K562 (cell line): Measurements from ENCODE around the gene SND1. TPM values are rescaled to one million over a fixed set of nuclear protein-coding genes. Genes with fewer than 3 reads are reported as not detected.

ENCODE experiments used
- HDAC1 ChIP-seq, 2 experiments: fragments of 450-650 bp; IDR thresholded peaks; 2 replicates each; pipeline ENCODE4 v1.6.1; 2016 to 2017; ENCODE audit warnings: inconsistent platforms in 1 of 2, mild to moderate bottlenecking in 1 of 2, moderate library complexity in 1 of 2
- HNRNPLL ChIP-seq: fragments of 200-400 bp; formaldehyde crosslinking; IDR thresholded peaks from 2 replicates; pipeline ENCODE4 v1.6.1; 2017; ENCODE audit warnings: low read length, low read depth, mild to moderate bottlenecking; ENCODE audit not compliant: poor library complexity, severe bottlenecking
- LEF1 ChIP-seq: fragments of 450-650 bp; IDR thresholded peaks from 2 replicates; pipeline ENCODE4 v1.6.1; 2016; ENCODE audit warnings: mild to moderate bottlenecking
- MAFF ChIP-seq: IDR thresholded peaks from 2 replicates; pipeline ENCODE4 v1.6.1; 2012; ENCODE audit warnings: low read length, improper control_type of control experiment
- NCOA1 ChIP-seq: fragments of 450-650 bp; IDR thresholded peaks from 2 replicates; pipeline ENCODE4 v1.6.1; 2016; ENCODE audit warnings: low read depth
- PHF20 ChIP-seq: fragments of 450-650 bp; IDR thresholded peaks from 2 replicates; pipeline ENCODE4 v1.6.1; 2018; ENCODE audit not compliant: partially characterized antibody
- POLR2AphosphoS5 ChIP-seq: IDR thresholded peaks from 2 replicates; pipeline ENCODE4 v1.6.1; 2011; ENCODE audit warnings: mild to moderate bottlenecking, low read depth, low read length, moderate library complexity; ENCODE audit not compliant: control insufficient read depth, insufficient read depth
- RAD51 ChIP-seq: fragments of 450-650 bp; IDR thresholded peaks from 2 replicates; pipeline ENCODE4 v1.7.1; 2016; ENCODE audit warnings: low read depth, mild to moderate bottlenecking, borderline replicate concordance
- RBM34 ChIP-seq: fragments of 200-400 bp; formaldehyde crosslinking; IDR thresholded peaks from 2 replicates; pipeline ENCODE4 v1.6.1; 2018; ENCODE audit warnings: low read length, borderline replicate concordance; ENCODE audit not compliant: insufficient read depth
- SREBF2 ChIP-seq: sonication (generic); formaldehyde crosslinking; IDR thresholded peaks from 2 replicates; pipeline ENCODE4 v1.4.0; 2020; ENCODE audit warnings: mild to moderate bottlenecking, missing genetic modification reagents
- TAF7 ChIP-seq: fragments of 450-650 bp; IDR thresholded peaks from 2 replicates; pipeline ENCODE4 v1.6.1; 2016; ENCODE audit warnings: missing genetic modification characterization, missing compliant biosample characterization
- TARDBP ChIP-seq: fragments of 450-650 bp; IDR thresholded peaks from 2 replicates; pipeline ENCODE4 v1.6.1; 2016
- TEAD2 ChIP-seq: fragments of 450-650 bp; IDR thresholded peaks from 2 replicates; pipeline ENCODE4 v1.6.1; 2016; ENCODE audit warnings: missing genetic modification characterization, control low read depth, missing compliant biosample characterization
- TRIM24 ChIP-seq, 2 experiments: fragments of 450-650 bp; IDR thresholded peaks; 2 replicates each; pipeline ENCODE4 v1.6.1; 2016
- ZC3H8 ChIP-seq: fragments of 450-650 bp; IDR thresholded peaks from 2 replicates; pipeline ENCODE4 v1.6.1; 2017
- ZNF134 ChIP-seq: fragments of 250-450 bp; sonication (Bioruptor Pico); conservative IDR thresholded peaks from 2 replicates; pipeline ENCODE4 v1.4.0; 2020
- ZNF197 ChIP-seq: fragments of 200-800 bp; sonication (Bioruptor generic); IDR thresholded peaks from 2 replicates; pipeline ENCODE4 v1.6.1; 2016; ENCODE audit warnings: low read depth, missing genetic modification characterization, missing compliant biosample characterization
- ZNF76 ChIP-seq: fragments of 250-450 bp; sonication (Bioruptor Pico); IDR thresholded peaks from 2 replicates; pipeline ENCODE4 v1.4.0; 2020; ENCODE audit warnings: mild to moderate bottlenecking, moderate library complexity, borderline replicate concordance
- polyA plus RNA-seq, 8 experiments: library from polyadenylated mRNA; depleted of rRNA in 4 of 8; stranded (reverse) in 5 of 8; unstranded in 3 of 8; fragments of >200 nt; fragmentation: Nextera tagmentation in 2 of 8; fragmentation: Illumina TruSeq in 1 of 8; extraction: Ambion mirVana in 2 of 8; extraction: Trizol in 1 of 8; gene quantifications; 2 replicates each; pipeline versions ENCODE4 v1.2.1 to v1.2.3, GENCODE V29; 2011 to 2014; ENCODE audit warnings: inconsistent platforms in 1 of 8, missing spikeins in 1 of 8
- total RNA-seq, 7 experiments: library from RNA; depleted of rRNA in 6 of 7; stranded (reverse); fragments of >200 nt in 6 of 7; fragmentation: Illumina TruSeq in 2 of 7; extraction: Trizol in 2 of 7; gene quantifications; 2 replicates each; pipeline versions ENCODE4 v1.2.1 to v1.2.3, GENCODE V29; 2011 to 2021; ENCODE audit warnings: low replicate concordance in 1 of 7
- TF ChIP-seq, protein P1 (sequence below), 2 experiments: fragments of 450-650 bp; IDR thresholded peaks; 2 replicates each; pipeline ENCODE4 v1.6.1; 2016
- TF ChIP-seq, protein P2 (sequence below): fragments of 200-800 bp; sonication (Bioruptor generic); IDR thresholded peaks from 2 replicates; pipeline ENCODE4 v1.6.1; 2016; ENCODE audit warnings: missing genetic modification characterization, missing compliant biosample characterization

The SND1 gene
- total and polyA plus RNA-seq, 9 of the 15 experiments (the other 6 are each of a cell fraction or from before 2014, with no cell fraction given), result 46.5 to 307 (median 191) TPM

DNA sequence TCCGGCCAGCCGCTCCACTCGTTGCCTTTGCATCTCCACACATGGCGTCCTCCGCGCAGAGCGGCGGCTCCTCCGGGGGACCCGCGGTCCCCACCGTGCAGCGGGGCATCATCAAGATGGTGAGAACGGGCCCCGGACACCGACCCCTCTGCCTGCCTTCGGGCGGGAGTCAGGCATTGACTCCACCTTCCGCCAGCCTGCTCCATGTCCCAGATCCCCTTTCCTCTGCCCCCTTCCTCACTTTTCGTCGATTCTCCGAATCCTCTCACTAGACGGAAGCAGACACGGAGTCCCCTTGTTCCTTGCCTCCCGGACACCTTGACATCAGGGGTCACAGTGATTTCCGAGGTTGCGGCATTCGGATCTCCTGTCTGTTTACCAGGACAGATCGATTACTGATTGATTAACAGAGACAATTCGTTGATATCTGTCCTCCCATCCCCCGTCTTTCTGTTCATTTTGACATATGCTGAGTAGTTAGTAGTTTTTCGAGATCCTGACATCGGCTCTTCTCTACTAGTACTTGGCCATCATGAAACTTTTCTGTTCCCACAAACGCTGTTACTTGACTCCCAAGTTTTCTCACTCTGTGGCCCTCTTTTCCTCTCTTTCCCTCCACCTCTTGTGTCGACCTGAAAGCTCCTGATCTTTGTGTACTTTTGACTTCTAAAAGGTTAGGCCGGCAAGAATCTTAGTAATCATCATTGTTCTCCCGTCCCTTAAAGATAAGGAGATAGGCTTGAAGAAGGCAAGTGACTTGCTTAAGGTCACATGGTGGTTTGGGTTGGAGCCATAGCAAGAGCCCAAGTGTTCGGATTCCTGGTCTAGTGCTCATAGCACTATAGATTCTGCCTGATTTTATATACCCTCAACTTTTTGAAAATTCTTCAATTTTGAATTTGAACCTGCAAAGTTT lies 597 bp downstream of the SND1 start (continued):
- peak in 1 of 2 experiments; percentile 6; a peak in 2 of 4 replicates for TF ChIP-seq HDAC1 (IDR thresholded peaks at IDR 0.05)
- no peak for TF ChIP-seq MAFF
- no peak; the same call in 1 of the 2 replicates for TF ChIP-seq TAF7 (tag)
- TF ChIP-seq ZNF76, result no peak
- TF ChIP-seq, protein P1, sequence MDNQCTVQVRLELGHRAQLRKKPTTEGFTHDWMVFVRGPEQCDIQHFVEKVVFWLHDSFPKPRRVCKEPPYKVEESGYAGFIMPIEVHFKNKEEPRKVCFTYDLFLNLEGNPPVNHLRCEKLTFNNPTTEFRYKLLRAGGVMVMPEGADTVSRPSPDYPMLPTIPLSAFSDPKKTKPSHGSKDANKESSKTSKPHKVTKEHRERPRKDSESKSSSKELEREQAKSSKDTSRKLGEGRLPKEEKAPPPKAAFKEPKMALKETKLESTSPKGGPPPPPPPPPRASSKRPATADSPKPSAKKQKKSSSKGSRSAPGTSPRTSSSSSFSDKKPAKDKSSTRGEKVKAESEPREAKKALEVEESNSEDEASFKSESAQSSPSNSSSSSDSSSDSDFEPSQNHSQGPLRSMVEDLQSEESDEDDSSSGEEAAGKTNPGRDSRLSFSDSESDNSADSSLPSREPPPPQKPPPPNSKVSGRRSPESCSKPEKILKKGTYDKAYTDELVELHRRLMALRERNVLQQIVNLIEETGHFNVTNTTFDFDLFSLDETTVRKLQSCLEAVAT (IDR thresholded peaks at IDR 0.05), result peak in 1 of 2 experiments; percentile 87
- TF ChIP-seq HNRNPLL, result peak; percentile 4
- peak; percentile 32; the same call in 1 of the 2 replicates for TF ChIP-seq POLR2AphosphoS5
- no peak for TF ChIP-seq ZC3H8
- TF ChIP-seq TARDBP, result peak; percentile 78; the same call in 1 of the 2 replicates
- 0 out of 2 replicates have a peak, but pooled peaks have one; percentile 19 for TF ChIP-seq NCOA1
- TF ChIP-seq RBM34, result no peak
- TF ChIP-seq TRIM24 (IDR thresholded peaks at IDR 0.05), result peak in 1 of 2 experiments; percentile 5; a peak in 1 of 4 replicates
- 0 out of 2 replicates have a peak, but pooled peaks have one; percentile 12 for TF ChIP-seq LEF1
- peak; percentile 17 for TF ChIP-seq PHF20
- 0 out of 2 replicates have a peak, but pooled peaks have one; percentile 39 for TF ChIP-seq ZNF134 (CRISPR knock-in tag)
- TF ChIP-seq TEAD2, result 0 out of 2 replicates have a peak, but pooled peaks have one; percentile 51
- TF ChIP-seq, protein P2, sequence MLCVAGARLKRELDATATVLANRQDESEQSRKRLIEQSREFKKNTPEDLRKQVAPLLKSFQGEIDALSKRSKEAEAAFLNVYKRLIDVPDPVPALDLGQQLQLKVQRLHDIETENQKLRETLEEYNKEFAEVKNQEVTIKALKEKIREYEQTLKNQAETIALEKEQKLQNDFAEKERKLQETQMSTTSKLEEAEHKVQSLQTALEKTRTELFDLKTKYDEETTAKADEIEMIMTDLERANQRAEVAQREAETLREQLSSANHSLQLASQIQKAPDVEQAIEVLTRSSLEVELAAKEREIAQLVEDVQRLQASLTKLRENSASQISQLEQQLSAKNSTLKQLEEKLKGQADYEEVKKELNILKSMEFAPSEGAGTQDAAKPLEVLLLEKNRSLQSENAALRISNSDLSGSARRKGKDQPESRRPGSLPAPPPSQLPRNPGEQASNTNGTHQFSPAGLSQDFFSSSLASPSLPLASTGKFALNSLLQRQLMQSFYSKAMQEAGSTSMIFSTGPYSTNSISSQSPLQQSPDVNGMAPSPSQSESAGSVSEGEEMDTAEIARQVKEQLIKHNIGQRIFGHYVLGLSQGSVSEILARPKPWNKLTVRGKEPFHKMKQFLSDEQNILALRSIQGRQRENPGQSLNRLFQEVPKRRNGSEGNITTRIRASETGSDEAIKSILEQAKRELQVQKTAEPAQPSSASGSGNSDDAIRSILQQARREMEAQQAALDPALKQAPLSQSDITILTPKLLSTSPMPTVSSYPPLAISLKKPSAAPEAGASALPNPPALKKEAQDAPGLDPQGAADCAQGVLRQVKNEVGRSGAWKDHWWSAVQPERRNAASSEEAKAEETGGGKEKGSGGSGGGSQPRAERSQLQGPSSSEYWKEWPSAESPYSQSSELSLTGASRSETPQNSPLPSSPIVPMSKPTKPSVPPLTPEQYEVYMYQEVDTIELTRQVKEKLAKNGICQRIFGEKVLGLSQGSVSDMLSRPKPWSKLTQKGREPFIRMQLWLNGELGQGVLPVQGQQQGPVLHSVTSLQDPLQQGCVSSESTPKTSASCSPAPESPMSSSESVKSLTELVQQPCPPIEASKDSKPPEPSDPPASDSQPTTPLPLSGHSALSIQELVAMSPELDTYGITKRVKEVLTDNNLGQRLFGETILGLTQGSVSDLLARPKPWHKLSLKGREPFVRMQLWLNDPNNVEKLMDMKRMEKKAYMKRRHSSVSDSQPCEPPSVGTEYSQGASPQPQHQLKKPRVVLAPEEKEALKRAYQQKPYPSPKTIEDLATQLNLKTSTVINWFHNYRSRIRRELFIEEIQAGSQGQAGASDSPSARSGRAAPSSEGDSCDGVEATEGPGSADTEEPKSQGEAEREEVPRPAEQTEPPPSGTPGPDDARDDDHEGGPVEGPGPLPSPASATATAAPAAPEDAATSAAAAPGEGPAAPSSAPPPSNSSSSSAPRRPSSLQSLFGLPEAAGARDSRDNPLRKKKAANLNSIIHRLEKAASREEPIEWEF (CRISPR knock-in tag), result 0 out of 2 replicates have a peak, but pooled peaks have one; percentile 46
- no peak for TF ChIP-seq ZNF197 (CRISPR knock-in tag)
- TF ChIP-seq SREBF2 (CRISPR knock-in tag), result 0 out of 2 replicates have a peak, but pooled peaks have one; percentile 95
- TF ChIP-seq RAD51, result peak; percentile 82; the same call in 1 of the 2 replicates
